IPS-18c (cell line): ENCODE results near the gene OR2A12.
"Not testable (repeated sequence)": the region's sequence is repeated elsewhere in the genome, so short reads cannot be mapped to it uniquely, and the experiment has no call there.

ENCODE experiments used
- H3K4me3 ChIP-seq: 2 replicates; pipeline ENCODE4 v1.7.0; 2013; ENCODE audit warnings: low read depth, mild to moderate bottlenecking, low read length, moderate library complexity; ENCODE audit not compliant: insufficient read depth
- H3K9me3 ChIP-seq: one replicate; pipeline ENCODE4 v1.6.1; 2013; ENCODE audit warnings: mild to moderate bottlenecking, low read length, moderate library complexity; ENCODE audit not compliant: control insufficient read depth, insufficient read depth

Gene OR2A12

DNA sequence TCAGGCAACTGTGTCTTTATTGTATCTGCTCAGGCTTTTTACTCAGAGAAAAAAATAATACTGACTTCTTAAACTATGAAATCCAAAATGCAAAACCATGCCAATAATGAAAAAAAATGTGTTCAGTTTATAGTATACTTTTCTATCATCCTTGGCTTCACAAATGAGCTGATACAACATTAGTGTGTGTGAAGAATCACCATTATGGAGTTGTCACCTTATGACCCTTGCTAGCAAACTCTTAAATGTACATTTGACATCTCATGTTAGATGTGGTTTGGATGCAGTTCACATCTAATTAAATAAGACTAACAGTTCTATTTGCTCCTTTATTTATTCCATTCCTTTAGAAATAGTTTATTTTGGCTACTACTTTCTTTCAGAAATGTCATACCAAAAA, 19.1 kb downstream of the OR2A12 start:
- Histone ChIP-seq H3K4me3 (no peak overlapping the region), H3K9me3 (no peaks in the 10 kb centered on the region)

DNA sequence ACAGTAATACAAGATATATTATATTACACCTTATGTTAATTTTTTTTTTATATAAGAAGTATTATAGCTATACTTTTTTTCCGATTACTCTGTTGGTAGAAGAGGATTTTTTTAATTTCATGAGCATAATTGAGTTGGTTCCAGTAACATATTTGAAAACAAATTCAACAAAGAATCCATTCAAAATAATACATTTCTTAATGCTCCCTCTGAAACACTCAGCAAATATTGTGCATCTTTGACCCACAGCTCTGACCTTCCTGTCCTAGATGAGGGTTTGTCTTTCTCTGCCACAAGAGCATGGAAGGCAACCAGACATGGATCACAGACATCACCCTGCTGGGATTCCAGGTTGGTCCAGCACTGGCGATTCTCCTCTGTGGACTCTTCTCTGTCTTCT, 23.2 kb downstream of the OR2A12 start, which contains the start of gene OR2A2:
OR2A2 (plus strand) TSS at position 301 of the 400 bp plus-strand sequence; CDS start at position 301, 0 bp downstream.
- Histone ChIP-seq H3K4me3 (no peak within 1 kb of the TSS), H3K9me3 (no peaks in the 10 kb centered on the region)

DNA sequence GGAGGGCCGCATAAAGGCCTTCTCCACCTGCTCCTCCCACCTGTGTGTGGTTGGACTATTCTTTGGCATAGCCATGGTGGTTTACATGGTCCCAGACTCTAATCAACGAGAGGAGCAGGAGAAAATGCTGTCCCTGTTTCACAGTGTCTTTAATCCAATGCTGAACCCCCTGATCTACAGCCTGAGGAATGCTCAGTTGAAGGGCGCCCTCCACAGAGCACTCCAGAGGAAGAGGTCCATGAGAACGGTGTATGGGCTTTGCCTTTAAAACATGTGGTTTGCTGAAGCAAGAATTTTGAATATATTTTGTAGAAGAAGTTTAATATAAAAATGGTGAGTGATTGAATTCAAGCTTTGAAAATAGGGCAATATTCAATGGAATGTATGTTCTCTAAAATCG, 24.2 kb downstream of the OR2A12 start:
- no peak overlapping the region for H3K4me3 ChIP-seq
- no peaks in the 10 kb centered on the region for H3K9me3 ChIP-seq

DNA sequence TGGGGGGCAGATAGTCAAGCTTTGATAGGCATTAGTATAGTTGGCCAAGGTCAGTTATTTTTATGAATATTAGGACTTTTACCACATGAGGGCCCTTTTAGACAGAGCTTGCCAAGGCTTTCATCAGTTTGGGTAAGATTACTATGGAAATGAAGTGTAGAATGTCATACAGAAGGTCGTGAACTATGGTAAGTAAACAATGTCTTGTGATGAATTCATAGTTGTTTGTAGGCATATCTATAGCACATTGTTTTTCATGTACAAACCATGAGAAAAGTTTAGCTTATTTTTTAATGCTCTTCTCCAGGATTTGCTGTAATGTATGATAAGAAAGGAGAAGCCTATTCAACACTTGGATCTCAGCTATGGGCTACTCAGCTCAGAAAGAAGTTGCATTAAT, 27.6 kb downstream of the OR2A12 start:
- H3K9me3 ChIP-seq, result no peaks in the 10 kb centered on the region
- H3K4me3 ChIP-seq, result no peak overlapping the region

DNA sequence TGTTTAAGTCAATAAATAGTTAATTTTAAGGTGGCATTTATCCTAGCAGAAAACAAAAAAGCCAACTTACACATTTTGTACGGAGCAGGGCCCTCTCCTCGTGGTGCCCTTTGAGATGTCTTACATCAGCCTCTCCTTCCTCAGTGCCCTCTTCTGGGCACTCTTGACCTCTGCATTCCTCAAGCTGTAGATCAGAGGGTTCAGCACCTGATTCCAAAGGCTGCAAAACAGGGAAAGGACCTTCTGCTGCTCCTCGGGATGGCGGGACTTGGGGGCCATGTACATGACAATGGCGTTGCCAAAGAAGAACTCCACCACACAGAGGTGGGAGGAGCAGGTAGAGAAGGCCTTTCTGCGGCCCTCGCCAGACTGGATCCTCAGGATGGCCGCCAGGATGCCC, 32.3 kb downstream of the OR2A12 start:
- Histone ChIP-seq H3K9me3 (no peaks in the 10 kb centered on the region), H3K4me3 (no peak overlapping the region)

DNA sequence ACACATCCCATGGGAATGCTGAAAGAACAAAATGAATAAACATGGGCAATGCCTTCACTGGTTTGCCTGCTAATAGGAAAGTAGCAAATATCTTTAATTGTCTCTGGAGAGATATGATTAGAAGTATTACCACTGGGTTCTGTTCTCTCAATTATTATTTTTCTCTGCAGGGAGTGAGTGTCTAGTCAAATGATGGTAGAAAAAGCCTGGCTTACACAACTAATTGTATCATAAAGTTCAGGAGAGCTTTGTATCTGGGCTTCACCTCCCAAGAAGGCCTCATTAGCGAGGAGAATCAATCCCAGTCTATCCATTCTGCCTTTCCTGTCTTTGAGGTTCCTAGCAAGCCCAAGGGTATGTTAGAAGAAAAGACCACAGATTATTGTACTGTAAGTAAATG, 36.8 kb downstream of the OR2A12 start, which contains the start of gene OR2A14:
OR2A14 (plus strand) TSS at position 301 of the 400 bp plus-strand sequence. CDS start 5,937 bp downstream, outside the sequence.
- Histone ChIP-seq H3K9me3 (no peaks in the 10 kb centered on the region), H3K4me3 (no peak within 1 kb of the TSS)

DNA sequence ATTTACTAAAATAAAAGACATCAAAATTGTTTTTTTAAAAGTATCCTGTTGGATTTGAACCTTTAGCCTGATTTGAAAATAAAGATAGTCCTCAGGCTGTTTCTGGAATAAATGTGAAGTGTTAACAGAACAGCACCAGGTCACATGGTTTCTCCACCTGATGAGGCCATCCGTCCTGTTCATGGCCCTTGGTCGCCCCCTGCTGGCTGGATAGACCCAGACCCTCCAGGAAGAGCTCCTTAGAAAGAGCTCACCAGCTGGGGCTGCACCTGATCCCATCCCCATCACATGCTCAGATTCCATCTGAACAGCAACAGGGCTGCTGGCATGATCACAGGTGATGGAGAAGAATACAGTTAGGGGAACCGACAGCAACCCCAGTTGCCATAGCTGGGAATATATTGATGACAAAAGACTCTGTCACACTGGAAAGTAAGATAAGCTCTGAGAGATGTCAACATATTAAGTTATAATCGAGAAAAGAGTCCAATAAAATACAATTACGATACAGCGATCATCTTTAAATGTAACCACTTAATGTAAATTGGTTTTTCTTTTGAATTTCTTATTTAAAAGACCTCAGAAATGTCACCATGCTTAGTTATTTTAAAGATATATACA, 41.7 kb downstream of the OR2A12 start:
- Histone ChIP-seq H3K4me3 (no peak overlapping the region), H3K9me3 (no peaks in the 10 kb centered on the region)

DNA sequence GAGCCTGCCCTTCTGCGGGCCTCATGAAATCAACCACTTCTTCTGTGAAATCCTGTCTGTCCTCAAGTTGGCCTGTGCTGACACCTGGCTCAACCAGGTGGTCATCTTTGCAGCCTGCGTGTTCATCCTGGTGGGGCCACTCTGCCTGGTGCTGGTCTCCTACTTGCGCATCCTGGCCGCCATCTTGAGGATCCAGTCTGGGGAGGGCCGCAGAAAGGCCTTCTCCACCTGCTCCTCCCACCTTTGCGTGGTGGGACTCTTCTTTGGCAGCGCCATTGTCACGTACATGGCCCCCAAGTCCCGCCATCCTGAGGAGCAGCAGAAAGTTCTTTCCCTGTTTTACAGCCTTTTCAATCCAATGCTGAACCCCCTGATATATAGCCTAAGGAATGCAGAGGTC, 43.5 kb downstream of the OR2A12 start:
- not testable (repeated sequence) for H3K4me3 ChIP-seq, H3K9me3 ChIP-seq

DNA sequence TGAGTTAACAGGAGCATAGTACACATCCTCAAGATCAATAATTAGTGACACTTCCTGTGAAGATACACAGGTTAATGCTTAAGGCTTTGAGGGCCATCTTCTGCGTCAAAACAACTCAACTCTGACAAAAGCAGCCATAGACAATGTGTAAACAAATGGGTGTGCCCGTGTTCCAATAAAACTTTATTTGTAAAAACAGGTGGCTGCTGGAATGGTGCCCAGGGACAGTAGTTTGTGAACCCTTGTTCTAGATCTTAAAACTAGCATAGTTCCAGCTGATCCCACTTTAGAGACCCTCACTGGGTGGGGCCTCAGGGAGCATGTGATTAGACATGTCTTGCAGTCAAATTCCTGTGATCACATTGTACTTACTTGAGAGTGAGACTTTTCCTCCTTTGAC, 44.7 kb downstream of the OR2A12 start:
- Histone ChIP-seq H3K4me3 (no peak overlapping the region), H3K9me3 (no peaks in the 10 kb centered on the region)

DNA sequence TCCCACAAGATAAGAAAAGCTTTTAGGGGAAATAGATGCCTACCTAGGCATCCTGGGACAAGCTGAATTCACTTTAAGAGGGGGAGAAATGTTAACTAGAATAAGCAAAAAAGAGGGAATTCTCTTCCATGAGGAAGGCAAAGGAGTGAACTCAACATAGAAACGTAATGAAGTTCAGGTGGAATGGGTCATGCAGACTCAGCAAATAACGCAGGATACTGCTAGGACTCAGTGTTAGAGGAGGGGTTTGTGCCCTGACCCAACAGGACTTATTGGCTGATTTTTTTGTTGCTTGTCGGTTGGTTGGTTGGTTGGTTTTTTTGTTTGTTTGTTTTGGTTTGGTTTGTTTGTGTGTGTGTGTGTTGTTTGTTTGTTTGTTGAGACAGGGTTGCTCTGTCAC, 46.2 kb downstream of the OR2A12 start:
- Histone ChIP-seq H3K9me3 (no peaks in the 10 kb centered on the region), H3K4me3 (no peak overlapping the region)

DNA sequence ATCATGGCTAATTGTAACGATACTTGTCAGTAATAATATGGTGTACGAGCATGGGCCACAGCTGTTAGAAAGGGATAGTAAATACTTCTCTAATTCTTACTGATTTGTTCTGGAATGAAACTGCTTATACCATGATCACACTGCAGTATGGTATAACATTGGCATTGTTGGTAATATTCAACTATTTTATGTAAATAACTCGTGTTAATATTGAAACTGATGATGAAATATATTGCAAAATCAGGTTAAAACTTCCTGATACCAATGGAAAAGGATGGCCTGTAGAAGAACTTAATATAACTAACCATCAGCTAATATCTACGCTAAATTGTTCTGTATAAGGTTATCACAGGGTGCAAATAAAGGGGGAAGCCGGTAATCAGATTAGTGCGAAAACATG, 47.2 kb downstream of the OR2A12 start:
- Histone ChIP-seq H3K4me3 (no peak overlapping the region), H3K9me3 (no peaks in the 10 kb centered on the region)

DNA sequence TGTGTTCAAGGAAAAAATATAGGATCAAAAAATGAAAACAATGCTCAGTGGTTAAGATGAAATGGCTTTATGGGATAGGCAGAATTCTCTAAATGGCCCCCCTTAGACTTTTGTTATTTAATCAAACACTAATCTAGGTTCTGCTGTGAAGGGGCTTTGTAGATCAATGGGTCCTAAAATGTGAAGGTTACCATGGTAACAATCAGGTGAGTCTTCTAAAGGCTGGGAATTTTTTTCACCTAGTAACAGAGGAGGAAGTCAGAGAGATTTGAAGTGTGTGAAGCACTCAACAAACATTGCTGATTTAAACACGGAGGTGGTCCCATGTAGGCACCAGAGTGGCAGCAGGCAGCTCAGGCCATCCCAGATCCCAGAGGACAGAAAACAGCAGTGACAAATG, 48.0 kb downstream of the OR2A12 start:
- Histone ChIP-seq H3K4me3 (no peak overlapping the region), H3K9me3 (no peaks in the 10 kb centered on the region)

DNA sequence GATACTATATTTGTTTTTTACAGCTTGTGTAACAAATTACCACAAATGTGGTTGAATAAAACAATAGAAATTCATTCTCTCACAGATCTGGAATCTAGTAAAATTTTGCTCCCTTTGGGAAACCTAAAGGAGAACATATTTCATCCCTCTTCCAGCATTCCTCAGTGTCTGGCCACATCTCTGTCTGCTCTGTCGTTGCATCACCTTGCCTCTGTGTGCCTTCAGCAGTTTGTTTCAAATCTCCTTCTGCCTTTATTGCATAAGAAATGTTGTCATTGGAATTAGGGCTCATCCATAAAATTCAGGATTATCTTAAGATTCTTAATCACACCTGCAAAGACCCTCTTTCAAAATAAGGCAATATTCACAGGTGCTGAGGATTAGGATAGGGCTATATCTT, 51.4 kb downstream of the OR2A12 start:
- no peak overlapping the region for H3K4me3 ChIP-seq
- H3K9me3 ChIP-seq, result no peaks in the 10 kb centered on the region

DNA sequence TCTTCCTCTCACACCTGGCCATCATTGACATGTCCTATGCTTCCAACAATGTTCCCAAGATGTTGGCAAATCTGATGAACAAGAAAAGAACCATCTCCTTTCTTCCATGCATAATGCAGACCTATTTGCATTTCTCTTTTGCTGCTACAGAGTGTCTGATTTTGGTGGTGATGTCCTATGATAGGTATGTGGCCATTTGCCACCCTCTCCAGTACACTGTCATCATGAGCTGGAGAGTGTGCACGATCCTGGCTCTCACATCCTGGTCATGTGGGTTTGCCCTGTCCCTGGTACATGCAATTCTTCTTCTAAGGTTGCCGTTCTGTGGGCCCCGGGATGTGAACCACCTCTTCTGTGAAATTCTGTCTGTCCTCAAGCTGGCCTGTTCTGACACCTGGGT, 56.1 kb downstream of the OR2A12 start:
- Histone ChIP-seq H3K4me3 (no peak overlapping the region), H3K9me3 (no peaks in the 10 kb centered on the region)

DNA sequence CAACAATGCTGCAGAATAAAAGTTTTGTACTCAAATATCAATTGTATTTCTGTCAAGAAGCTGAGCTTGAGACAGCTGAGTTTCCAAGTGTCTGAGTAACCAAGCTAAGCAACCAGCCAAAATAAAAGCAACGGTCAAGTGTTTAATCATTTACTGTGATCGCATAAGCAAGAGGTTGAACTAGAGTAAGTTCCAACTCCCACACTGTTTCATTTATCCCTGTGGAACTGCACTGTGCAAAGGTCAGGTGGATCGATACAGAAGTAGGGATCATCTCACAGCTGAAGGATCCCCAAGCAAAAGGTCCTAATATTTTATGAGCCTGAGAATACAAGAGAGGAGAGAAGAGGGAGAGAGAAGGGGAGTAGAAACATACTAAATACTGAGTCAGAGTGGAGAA, 58.3 kb downstream of the OR2A12 start:
- H3K4me3 ChIP-seq, result no peak overlapping the region
- H3K9me3 ChIP-seq, result no peaks in the 10 kb centered on the region

DNA sequence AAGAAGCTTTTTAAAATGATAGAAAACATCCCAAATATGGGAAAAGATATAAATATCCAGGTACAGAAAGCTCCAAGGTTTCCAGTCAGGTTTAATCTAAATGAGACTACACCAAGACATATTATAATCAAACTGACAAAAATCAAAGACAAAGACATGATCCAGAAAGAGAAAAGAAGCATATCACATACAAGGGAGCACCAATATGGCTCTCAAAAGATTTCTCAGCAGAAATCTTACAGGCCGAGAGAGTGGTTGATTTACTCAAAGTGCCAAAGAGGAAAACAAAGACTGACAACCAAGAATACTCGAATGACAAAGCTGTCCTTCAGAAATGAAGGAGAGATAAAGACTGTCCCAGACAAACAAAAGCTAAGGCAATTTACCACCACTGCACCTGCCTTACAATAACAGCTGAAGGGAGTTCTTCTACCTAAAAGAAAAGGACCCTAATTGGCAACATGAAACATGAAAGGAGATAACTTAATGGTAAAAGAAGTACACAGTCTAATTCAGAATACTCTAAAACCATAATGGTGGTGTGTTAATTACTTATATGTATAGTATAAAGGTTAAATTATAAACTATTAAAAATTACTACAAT, 62.2 kb downstream of the OR2A12 start:
- H3K4me3 ChIP-seq, result no peak overlapping the region

More for the DNA sequence above, 62.2 kb downstream of the OR2A12 start:
- no peaks in the 10 kb centered on the region for H3K9me3 ChIP-seq
